Measurements from ENCODE around the gene WDR74. TPM values are rescaled to one million over a fixed set of nuclear protein-coding genes. Genes with fewer than 3 reads are reported as not detected.
"Not testable (repeated sequence)": the region's sequence is repeated elsewhere in the genome, so short reads cannot be mapped to it uniquely, and the experiment has no call there.

The WDR74 gene
- total RNA-seq, 2 donors from 2014 or later, result 87.2 to 105 TPM

DNA sequence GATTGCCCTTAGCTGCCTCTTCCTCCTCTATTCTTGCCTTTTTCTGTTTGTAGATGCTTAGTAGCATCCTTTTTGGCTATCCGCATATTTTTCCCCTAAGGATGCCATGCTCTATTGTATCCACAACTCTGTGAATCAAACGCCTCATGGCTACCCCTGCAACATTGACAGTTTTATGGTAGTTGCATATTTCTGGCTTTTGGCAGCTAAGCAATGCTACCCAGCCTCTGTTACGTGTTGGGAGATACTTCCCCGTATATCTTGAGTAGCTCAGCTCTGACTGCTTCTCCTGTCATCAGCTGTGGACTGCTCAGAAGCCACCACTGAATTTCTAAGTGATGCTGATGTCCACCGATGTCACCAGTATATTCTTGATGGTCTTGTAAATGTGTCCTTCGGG is 26.2 kb upstream of the WDR74 start:
- peak overlapping the region in 1 of 2 donors; percentile 2 for H3K27ac Mint-ChIP-seq
- H3K36me3 Mint-ChIP-seq, result peaks cover 4 to 7% of the 10 kb centered on the region in 2 donors
- ATAC-seq (no peak), DNase-seq (ENCODE audit: low spot score in 2 of 2) (no peak)
- no peaks in the 10 kb centered on the region for H3K9me3 Mint-ChIP-seq

DNA sequence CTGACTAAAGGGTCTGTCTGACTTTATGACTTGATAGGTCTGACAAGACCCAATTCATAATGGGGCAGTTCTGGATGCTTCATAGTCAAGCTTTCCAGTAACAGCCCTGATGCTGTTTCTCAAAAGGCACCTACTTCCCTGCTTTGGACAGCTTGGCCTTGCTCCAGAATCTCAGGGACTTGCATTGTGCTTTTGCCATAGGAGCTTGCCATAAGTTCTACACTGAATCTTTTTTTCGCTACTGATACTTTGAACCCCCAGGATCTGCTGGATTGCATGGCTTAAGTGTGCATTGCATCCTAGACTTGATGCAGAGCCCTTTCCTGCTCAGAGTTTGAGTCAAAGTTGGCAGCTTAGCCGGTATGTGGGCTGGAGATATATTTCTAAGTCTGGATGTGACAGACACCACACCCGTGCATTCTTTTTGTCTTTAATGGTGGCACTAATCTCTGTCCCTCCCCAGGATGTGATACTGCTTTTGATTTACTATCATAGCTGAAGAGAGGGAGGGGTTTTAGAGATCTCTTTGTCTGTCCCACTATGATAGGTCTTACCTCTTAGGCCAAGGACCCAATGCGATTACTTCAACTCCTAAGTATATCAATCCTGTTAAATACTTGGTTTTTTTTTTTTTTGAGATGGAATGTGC is 24.4 kb upstream of the WDR74 start:
- no peak for ATAC-seq

DNA sequence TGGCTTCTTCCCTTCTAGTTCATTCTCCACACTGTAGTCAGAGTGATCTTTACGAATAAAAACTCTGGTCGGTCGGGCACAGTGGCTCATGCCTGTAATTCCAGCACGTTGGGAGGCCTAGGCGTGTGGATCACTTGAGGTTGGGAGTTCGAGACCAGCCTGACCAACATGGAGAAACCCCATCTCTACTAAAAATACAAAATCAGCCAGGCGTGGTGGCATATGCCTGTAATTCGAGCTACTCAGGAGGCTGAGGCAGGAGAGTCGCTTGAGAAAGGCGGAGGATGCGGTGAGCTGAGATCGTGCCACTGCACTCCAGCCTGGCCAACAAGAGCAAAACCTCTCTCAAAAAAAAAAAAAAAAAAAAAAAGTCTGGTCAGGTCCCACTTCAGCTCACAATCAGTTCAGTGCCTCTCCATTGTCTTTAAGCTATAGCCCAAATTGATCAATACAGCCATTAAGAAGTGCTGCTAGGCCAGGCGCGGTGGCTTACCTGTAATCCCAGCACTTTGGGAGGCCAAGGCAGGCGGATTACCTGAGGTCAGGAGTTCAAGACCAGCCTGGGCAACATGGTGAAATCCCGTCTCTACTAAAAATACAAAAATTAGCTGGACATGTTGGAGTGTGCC is 22.3 kb upstream of the WDR74 start:
- H3K27ac Mint-ChIP-seq; ATAC-seq; DNase-seq (ENCODE audit: low spot score in 2 of 2); H3K9me3 Mint-ChIP-seq: not testable (repeated sequence)
- H3K36me3 Mint-ChIP-seq, result peaks cover 13 to 27% of the 10 kb centered on the region in 2 donors

More for the DNA sequence above, 24.4 kb upstream of the WDR74 start:
- Mint-ChIP-seq H3K27ac (no peak overlapping the region), H3K36me3 (peaks cover 4 to 13% of the 10 kb centered on the region in 2 donors), H3K9me3 (no peaks in the 10 kb centered on the region)
- no peak for DNase-seq (ENCODE audit: low spot score in 2 of 2)

DNA sequence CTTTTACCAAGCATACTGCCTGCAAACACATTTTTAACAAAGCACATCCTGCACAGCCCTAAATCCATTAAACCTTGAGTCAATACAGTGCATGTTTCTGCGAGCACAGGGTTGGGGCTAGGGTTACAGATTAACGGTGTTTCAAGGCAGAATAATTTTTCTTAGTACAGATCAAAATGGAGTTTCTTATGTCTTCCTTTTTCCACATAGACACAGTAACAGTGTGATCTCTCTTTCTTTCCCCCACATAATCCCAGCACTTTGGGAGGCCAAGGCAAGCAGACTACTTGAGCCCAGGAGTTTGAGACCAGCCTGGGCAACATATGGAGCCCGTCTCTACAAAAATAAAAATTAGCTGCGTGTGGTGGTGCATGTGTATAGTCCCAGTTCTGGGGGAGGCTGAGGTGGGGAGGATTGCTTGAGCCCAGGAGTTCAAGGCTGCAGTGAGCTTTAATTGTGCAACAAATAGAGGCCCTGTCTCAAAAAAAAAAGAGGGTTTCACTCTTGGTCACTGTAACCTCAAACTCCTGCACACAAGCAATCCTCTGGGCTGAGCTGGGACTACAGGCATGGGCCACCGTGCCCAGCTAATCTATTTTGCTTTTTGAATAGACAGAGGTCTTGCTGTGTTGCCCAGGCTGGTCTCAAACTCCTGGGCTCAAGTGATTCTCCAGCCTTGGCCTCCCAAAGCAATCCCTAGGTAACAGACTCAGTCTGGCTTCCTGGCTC is 21.6 kb upstream of the WDR74 start:
- ATAC-seq, result peak; percentile 15 to 66
- Mint-ChIP-seq H3K9me3 (no peaks in the 10 kb centered on the region), H3K27ac (no peak overlapping the region)

DNA sequence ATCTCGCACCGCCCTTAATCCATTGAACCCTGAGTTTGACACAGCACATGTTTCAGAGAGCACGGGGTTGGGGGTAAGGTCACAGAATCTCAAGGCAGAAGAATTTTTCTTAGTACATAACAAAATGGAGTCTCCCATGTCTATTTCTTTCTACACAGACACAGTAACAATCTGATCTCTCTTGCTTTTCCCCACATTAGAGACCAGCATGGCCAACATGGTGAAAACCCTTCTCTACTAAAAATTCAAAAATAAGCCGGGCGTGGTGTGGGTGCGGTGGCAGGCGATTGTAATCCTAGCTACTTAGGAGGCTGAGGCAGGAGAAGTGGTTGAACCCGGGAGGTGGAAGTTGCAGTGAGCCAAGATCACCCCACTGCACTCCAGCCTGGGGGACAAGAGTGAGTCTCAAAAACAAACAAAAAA is 19.9 kb upstream of the WDR74 start:
- not testable (repeated sequence) for DNase-seq (ENCODE audit: low spot score in 2 of 2); ATAC-seq; H3K9me3 Mint-ChIP-seq
- Mint-ChIP-seq H3K27ac (peak overlapping the region in 1 of 2 donors; percentile 40), H3K36me3 (peaks cover 28 to 45% of the 10 kb centered on the region in 2 donors)

More for the DNA sequence above, 21.6 kb upstream of the WDR74 start:
- H3K36me3 Mint-ChIP-seq, result peaks cover 17 to 28% of the 10 kb centered on the region in 2 donors
- no peak for DNase-seq (ENCODE audit: low spot score in 2 of 2)

DNA sequence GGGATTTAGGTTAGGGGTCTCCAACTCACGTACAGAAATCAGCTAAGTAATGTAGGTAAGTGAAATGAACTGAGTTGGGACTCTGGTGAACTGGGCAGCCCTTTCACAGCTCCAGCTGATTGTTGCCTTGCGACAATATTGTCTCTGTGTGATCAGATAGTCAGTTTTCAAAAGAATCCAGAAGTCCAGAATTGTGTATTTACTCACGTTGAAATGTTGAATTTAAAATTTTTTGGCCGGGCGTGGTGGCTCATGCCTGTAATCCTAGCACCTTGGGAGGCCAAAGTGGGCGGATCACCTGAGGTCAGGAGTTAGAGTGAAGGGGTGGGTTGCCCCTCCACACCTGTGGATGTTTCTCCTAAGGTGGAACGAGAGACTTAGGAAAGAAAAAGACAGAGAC is 18.8 kb upstream of the WDR74 start:
- Mint-ChIP-seq H3K36me3 (peaks cover 39 to 55% of the 10 kb centered on the region in 2 donors), H3K9me3 (no peaks in the 10 kb centered on the region), H3K27ac (peak overlapping the region; percentile 97 to 100)
- no peak for DNase-seq (ENCODE audit: low spot score in 2 of 2)
- ATAC-seq, result no peak

DNA sequence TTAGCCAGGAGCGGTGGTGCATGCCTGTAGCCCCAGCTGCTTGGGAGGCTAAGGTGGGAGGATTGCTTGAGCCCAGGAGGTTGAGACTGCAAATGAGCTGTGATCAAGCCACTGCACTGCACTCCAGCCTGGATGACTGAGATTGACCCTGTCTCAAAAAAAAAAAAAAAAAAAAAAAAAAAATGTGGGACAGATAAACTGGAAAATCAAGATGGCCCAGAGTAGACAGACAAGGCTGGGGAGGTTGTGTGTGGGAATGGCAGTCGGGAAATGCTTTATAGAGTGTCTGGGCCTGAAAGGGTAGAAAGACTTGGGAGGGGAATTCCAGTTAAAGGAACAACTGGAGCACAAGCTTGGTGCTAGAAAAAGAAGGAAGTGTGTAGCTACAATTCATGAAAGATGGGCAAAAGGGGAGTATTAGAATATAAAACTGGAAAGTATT is 18.2 kb upstream of the WDR74 start:
- no peak for ATAC-seq
- Mint-ChIP-seq H3K27ac (peak overlapping the region; percentile 97 to 100), H3K9me3 (no peaks in the 10 kb centered on the region), H3K36me3 (peaks cover 45 to 62% of the 10 kb centered on the region in 2 donors)
- DNase-seq (ENCODE audit: low spot score in 2 of 2), result no peak

DNA sequence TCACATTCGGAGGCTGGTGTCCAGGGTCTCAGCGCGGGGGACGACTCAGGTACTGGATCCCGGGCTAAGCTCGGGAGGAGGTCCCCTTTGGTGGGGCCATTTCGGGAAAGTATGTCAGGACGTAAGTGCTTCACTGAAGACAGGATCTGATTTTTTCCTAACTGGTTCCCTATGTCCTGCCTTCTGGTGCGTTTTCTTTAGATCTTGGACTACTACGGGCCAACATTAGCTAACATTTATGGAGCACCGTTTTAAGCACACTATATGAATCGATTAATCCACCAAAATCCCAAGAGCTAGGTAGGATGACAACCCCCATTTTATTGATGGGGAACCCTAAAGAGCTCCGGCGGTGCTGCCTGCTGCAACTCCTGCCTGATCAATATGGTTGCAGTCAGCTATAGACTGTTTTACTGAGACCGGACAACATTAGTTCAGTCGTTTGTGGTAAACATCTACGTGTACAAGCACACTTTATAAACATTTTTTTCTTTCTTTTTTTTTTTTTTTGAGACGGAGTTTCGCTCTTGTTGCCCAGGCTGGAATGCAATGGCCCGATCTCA is 17.0 kb upstream of the WDR74 start:
- Mint-ChIP-seq H3K9me3 (no peaks in the 10 kb centered on the region), H3K36me3 (peaks cover 54 to 73% of the 10 kb centered on the region in 2 donors), H3K27ac (peak overlapping the region; percentile 97 to 100)
- DNase-seq (ENCODE audit: low spot score in 2 of 2), result no peak
- ATAC-seq, result no peak

DNA sequence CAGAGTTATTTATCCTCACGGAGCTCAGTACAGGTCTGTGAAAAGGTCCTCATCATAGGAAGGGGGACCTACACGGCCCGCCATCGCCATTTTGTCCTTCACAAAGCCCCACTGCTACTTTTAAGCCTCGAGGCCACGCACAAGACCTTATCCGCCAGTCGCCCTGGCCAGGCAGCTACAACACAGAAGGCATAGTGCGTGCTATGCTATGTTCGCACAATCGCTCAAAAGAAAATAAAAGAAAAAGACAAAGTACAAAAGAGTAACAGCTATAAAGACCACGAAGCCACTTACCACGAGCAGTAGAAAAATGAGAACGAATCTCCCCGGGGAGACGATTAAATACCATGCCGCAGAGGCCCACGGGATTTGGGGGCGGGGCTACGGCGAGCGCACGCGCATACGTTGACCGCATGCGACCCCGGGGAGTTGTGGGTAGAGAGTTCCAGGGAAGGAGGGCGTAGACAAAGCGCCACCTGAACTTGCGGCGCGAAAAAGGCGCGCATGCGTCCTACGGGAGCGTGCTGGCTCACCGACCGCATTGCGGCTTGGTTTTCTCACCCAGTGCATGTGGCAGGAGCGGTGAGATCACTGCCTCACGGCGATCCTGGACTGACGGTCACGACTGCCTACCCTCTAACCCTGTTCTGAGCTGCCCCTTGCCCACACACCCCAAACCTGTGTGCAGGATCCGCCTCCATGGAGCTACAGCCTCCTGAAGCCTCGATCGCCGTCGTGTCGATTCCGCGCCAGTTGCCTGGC is 16.4 kb upstream of the WDR74 start:
- no peaks in the 10 kb centered on the region for H3K9me3 Mint-ChIP-seq
- peak; percentile 99 to 100 for DNase-seq (ENCODE audit: low spot score in 2 of 2)
- peak; percentile 86 to 88 for ATAC-seq
- peak overlapping the region; percentile 97 to 100 for H3K27ac Mint-ChIP-seq
- peaks cover 54 to 73% of the 10 kb centered on the region in 2 donors for H3K36me3 Mint-ChIP-seq

DNA sequence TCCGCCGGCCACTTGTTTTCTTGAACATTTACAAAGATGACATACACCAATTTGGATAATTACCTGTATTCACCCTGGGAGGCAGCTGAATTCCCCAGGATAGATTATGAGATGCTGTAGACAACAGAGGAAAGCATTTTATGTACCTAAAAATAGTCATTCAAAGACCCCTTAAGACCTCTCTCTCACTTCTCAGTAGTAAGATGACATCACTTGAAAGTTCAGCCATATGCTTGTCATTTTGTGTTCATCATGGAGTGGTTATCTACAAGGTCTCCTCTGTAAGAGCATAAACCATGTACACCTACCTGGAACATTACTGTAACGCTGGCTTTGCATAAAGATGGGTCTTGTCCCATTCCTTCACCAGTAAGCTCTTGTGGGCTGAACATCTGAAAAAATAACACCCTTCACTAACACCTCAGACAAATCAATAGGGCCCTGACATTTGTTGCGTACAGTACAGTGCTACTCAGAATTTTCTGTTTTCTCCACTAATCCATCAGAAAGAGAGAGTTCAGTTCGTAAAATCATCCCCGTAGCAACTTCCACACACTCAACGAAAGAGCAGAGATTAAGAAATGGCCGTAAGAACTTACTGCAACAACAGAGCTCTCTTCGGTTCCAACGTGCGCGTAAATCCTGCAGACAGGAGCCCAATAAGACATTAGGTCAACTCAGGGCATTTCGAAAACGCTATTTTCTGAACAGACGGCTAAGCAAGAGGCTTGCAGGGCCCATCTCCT is 15.6 kb upstream of the WDR74 start:
- H3K9me3 Mint-ChIP-seq, result no peaks in the 10 kb centered on the region
- ATAC-seq (no peak), DNase-seq (ENCODE audit: low spot score in 2 of 2) (no peak)
- H3K36me3 Mint-ChIP-seq, result peaks cover 54 to 73% of the 10 kb centered on the region in 2 donors
- peak overlapping the region; percentile 97 to 100 for H3K27ac Mint-ChIP-seq

DNA sequence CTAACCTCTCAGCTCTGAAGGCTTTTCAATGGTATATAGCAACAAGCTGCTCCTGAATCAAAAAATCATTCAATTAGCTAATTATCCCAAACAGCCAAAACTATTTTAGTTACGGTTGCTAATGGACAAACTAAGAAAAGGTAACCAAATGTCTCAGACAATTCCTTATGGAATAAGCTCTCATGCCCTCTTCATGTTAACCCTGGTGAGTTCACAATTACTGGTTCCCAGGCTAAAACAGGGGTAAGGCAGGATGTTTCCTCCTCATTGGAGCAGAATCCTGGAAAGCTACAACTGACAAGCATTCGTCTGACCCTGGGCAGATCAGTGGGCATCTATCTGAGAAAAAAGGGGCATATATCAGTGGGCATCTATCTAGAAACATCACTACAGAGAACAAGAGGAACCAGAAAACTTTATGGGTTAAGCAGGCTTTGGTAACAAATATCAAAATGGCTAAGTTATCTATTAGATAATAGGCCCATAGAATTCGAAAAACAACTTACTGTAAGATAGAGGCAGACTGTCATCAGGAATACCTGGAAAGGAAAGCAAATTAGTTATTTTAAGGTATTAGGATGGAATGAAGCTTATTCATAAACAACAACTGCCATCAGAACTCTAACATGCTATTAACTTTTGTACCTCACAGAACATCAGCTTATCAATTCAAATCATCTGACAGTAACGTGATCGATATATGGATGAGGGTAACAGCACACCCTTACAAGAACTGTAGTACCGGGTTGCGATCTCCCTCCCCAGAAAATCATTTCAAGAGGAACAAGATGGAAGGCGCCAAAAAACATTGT is 14.8 kb upstream of the WDR74 start:
- Mint-ChIP-seq H3K9me3 (no peaks in the 10 kb centered on the region), H3K27ac (peak overlapping the region; percentile 97 to 100), H3K36me3 (peaks cover 54 to 67% of the 10 kb centered on the region in 2 donors)
- ATAC-seq (no peak), DNase-seq (ENCODE audit: low spot score in 2 of 2) (no peak)

DNA sequence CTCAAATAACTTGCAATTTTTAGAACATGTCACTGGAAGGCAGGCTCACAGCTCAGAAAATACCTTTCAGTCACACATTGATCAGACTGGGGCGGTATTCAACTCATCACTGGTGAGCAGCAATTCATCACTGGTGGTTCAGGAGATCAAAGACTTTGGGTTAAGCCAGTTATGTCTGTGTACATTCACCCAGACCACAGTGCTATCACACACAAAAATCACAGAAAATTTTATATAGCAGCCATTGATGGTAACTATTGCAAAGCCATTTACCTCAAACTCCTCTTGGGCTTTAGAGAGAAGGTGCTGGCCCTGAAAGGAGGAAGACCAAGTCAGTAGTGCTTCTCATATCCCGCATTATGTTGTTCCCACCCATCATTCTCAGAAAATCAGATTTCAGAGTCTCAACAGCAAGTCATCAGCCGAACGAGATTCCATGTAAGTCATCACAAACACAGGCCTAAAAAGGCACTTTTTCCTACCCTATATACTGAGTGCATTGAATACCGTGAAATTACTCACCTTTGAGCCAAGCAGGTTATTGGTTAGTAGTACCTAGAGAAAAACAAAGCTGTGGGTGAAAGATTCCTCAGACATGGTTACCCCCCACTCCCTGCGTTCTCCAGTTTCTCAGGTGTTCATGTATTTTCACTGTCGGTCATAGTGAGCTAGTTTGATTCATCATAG is 14.0 kb upstream of the WDR74 start:
- Mint-ChIP-seq H3K27ac (peak overlapping the region; percentile 97 to 100), H3K9me3 (no peaks in the 10 kb centered on the region), H3K36me3 (peaks cover 54 to 65% of the 10 kb centered on the region in 2 donors)
- DNase-seq (ENCODE audit: low spot score in 2 of 2) (peak in 1 of 2 donors; percentile 20), ATAC-seq (peak; percentile 5 to 51)

DNA sequence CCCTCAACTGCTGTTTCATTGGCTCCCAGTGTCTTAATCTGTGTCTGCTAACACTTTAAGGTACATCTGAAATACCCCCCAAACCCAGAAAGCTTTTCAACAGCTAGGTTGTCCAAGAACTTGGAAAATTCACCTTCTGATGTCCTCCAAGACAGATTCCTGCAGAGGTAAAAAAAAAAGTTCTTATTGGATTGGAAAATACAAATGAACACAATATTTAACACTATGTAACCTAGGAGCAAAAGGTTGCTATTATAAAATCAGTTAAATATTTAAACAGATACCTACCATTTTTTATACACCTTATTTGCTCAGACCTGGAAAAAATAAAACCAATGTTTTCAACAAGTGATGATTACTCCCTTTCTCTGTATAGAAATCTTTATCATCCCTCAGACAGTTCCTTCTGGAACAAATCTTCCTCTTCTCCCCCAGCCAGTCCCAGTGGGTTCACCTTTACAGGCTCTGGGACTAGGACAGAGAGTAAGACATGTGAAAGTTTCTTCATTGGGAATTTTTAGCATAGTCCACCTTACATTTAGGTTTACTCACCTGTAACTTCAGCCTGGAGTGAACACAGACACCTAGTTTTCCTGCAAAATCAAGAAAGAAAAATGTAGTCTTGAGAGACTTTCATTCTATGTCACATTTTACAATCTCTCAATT is 13.3 kb upstream of the WDR74 start:
- peak overlapping the region; percentile 97 to 100 for H3K27ac Mint-ChIP-seq
- H3K36me3 Mint-ChIP-seq, result peaks cover 46 to 58% of the 10 kb centered on the region in 2 donors
- DNase-seq (ENCODE audit: low spot score in 2 of 2) (no peak), ATAC-seq (no peak)
- no peaks in the 10 kb centered on the region for H3K9me3 Mint-ChIP-seq

All from activated naive CD4-positive, alpha-beta T cell treated with anti-CD3 and anti-CD28 coated beads, Interleukin-2, amount 50 U/mL, for 72 hours (primary cell).